GM13976 (cell line): ENCODE measurements around the gene KLHL21.

Experiments
- DNase-seq: peaks from one replicate; pipeline ENCODE4 v3.0.0; 2012; ENCODE audit warnings: low spot score
- in situ Hi-C: fragments of 300-500 bp; cut with MboI; formaldehyde crosslinking; loops from one replicate; pipeline ENCODE4 v1.12.0; 2022; ENCODE audit warnings: low sequenced_read_pairs, mixed read lengths, inconsistent platforms; ENCODE audit not compliant: unreplicated experiment
- TF ChIP-seq, protein P1 (sequence below): IDR thresholded peaks from 2 replicates; pipeline ENCODE4 v1.5.1; 2012; ENCODE audit warnings: borderline replicate concordance, mild to moderate bottlenecking; ENCODE audit not compliant: insufficient read depth; ENCODE audit errors: extremely low read depth, missing control alignments, control extremely low read depth

The KLHL21 gene

DNA sequence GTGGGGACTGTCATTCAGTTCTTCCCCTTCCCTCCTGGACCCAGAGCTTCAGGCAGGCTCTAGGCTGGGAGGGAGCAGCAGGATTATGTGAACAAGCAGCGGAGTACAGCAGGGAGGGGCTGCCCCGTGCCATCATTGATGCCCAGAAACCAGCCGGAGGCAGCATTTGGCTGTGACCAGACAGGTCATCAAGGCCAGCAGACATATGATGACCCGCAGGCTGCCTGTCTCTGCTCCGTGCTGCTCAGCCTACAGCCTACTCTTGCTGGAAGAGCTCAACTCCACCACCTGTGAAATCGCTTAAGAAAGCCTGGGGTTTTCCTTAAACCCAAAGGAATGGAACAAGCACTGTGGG, 4.9 kb downstream of the KLHL21 start:
- TF ChIP-seq, protein P1, sequence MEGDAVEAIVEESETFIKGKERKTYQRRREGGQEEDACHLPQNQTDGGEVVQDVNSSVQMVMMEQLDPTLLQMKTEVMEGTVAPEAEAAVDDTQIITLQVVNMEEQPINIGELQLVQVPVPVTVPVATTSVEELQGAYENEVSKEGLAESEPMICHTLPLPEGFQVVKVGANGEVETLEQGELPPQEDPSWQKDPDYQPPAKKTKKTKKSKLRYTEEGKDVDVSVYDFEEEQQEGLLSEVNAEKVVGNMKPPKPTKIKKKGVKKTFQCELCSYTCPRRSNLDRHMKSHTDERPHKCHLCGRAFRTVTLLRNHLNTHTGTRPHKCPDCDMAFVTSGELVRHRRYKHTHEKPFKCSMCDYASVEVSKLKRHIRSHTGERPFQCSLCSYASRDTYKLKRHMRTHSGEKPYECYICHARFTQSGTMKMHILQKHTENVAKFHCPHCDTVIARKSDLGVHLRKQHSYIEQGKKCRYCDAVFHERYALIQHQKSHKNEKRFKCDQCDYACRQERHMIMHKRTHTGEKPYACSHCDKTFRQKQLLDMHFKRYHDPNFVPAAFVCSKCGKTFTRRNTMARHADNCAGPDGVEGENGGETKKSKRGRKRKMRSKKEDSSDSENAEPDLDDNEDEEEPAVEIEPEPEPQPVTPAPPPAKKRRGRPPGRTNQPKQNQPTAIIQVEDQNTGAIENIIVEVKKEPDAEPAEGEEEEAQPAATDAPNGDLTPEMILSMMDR = no peak

GRCh38 chr1:6596886-6597776, 5.5 kb downstream of the KLHL21 start:
- DNase-seq = no peak
- TF ChIP-seq, protein P1 = no peak
- in situ Hi-C loops = no loop called here

More for the DNA sequence above, 4.9 kb downstream of the KLHL21 start:
- in situ Hi-C loops = no loop called here
- no peak for DNase-seq

GRCh38 chr1:6596351-6596750, 6.3 kb downstream of the KLHL21 start:
- in situ Hi-C loops = no loop called here
- TF ChIP-seq, protein P1 = no peak
- no peak for DNase-seq

GRCh38 chr1:6594977-6595740, 7.5 kb downstream of the KLHL21 start:
- in situ Hi-C loops = no loop called here
- TF ChIP-seq, protein P1 = no peak
- DNase-seq = no peak

DNA sequence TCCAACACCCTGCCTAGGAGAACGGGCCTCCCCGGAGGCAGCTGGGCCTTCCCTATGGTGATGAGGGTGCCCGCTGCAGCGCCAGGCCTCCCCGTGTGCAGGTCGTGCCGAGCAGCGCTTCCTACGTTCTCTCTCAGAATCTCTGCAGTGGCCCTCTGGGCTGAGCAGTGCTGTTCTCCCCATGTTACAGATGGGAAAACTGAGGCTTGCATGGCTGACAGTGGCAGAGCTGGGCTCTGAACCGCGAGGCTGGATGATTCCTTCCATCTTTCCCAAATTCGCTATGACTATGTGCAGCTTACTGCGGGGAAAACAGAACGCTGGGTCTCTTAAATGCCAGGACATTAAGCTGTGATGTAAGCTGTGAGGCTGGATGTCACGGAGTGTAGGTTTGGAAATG, 8.9 kb downstream of the KLHL21 start:
- no peak for DNase-seq
- in situ Hi-C loops = no loop called here
- TF ChIP-seq, protein P1 = no peak

GRCh38 chr1:6592865-6593593, 9.6 kb downstream of the KLHL21 start:
- TF ChIP-seq, protein P1 = no peak
- DNase-seq = no peak
- in situ Hi-C loops = no loop called here
